NCI-H2171 (cell line): ENCODE results near the gene NAPSA.
A peak's percentile ranks its signal among the peaks of the same experiment; 100 is the strongest.
"Not testable (repeated sequence)": the region's sequence is repeated elsewhere in the genome, so short reads cannot be mapped to it uniquely, and the experiment has no call there.

Experiments
- DNase-seq: peaks from one replicate; lab custom pipeline; 2025; lab: John Stamatoyannopoulos, UW

The NAPSA gene

DNA sequence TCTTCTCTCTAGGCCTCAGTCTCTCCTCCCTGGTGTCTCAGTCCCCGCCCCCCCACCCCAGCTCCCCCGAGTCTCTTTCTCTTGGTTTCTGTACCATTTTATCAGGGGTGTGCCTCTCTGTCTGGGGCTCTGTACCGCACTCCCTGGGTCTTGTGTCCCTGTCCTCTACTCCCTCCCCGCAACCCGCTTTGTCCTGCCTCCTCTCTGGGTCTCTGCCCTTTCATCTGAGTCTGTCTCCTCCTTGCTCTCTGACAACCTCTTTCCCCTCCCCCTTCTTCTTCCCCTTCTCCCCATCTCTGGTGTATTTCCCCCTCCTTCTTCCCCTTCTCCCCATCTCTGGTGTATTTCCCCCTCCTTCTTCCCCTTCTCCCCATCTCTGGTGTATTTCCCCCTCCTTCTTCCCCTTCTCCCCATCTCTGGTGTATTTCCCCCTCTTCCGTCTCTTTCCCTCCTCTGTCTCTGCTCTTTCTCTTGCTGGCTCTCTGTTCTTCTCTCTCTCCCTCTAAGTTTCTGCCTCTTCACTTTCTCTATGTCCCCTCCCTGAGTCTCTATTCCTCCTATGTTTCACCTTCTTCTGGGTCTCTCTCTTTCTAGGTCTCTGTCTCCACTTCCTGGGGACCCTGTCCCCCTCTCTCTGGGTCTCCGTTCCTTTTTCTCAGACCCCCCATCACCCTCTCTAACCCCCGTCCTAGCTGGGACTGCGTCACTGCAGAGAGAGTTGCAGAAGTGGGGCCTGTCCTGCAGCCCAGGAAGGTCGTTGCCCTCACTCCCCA lies 34.0 kb downstream of the NAPSA start:
- DNase-seq = no peak

DNA sequence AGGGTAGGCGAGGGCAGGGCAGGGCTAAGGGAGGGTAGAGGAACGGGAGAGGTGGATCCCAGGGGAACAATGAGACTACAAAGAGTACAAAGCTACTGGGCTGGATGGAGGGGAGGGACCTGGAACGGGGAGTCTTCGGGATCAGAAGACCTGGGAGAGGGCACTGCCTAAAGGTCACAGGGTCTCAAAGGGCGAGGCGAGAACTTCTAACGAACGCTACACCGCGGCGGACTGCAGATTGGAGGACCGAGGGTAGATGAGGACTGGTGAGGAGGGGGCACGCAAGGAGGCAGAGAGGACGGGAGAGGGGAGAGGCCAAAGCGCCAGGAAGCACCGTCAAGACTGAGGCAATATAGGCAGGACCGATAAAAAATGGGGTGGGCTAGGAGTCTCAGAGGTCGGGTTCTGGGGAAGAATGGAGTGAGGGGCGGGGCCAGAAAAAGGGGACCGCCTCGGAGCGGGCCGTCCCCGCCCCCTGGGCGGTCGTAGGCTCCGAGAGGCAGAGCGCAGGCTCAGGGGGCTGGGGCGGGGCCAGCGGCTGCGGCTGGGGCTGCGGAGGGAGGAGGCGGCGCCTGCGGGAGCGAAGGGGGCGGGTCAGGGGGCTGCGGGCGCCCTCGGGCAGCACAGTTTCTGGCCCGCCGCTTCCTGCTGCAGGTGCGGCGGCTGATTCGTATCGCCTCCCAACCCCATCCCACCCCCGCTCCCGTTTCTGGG lies 34.9 kb downstream of the NAPSA start:
- peak; percentile 91 for DNase-seq

DNA sequence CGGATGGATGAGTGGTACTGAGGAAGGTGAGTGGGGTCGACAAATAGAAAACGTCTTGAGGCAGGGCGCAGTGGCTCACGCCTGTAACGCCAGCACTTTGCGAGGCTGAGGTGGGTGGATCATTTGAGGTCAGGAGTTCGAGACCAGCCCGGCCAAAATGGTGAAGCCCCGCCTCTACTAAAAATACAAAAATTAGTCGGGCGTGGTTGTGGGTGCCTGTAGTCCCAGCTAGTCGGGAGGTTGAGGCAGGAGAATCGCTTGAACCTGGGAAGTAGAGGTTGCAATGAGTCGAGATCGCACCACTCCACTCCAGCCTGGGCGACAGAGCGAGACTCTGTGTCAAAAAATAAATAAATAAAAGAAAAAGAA lies 35.5 kb downstream of the NAPSA start:
- DNase-seq = not testable (repeated sequence)

DNA sequence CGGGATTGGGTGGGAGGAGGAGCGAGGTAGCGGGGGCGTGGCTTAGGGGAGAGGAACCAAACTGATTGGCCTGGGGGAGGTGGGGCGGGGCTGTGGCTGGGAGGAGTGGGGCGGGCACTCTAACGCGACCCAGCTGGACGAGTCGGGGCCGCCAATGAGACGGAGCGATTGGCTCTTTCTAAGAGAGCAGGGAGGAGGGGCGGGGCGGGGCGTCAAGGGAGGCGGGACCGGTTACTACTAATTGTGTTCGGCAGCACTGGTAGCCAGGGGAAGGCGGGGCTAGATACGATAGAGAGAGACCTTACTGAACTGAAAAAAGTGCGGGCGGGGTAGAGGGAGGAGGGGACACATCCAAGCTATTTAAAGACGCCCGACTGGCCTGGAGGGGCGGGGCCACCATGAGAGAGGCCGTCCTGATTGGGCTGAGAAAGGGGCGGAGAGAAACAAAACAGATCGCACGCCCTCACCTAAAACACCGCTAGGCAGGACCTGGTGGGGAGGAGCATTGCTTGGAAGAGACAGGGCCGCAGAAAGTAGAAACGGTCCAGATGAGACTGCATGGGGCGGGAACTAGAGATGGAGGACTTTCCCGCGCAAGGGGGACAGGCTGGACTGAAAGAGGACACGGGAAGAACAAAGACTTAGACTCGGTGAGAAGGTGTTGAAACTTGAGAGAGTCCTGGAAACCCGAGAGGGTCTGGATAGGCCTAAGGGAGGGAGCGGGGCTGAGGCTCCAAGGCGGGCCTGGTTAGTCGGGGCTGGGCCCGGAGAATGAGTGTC lies 36.1 kb downstream of the NAPSA start, which contains the start of gene KCNC3:
TSS of gene KCNC3 (minus strand) at position 232 of the 780 bp plus-strand sequence. CDS start 295 bp downstream, outside the sequence.
- DNase-seq = peak; percentile 99

DNA sequence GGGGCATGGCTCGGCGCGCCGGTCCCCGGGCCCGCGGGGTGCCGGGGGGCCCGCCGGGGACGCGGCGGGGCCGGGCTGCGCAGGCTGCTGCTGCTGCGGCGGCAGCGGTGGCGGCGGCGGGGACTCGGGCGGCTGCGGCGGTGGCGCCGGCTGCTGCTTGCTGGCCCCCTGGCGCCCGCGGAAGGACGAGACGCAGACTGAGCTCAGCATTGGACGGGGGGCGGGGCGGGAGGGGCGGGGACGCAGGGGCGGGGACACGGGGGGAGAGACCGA lies 36.6 kb downstream of the NAPSA start:
- DNase-seq = no peak

DNA sequence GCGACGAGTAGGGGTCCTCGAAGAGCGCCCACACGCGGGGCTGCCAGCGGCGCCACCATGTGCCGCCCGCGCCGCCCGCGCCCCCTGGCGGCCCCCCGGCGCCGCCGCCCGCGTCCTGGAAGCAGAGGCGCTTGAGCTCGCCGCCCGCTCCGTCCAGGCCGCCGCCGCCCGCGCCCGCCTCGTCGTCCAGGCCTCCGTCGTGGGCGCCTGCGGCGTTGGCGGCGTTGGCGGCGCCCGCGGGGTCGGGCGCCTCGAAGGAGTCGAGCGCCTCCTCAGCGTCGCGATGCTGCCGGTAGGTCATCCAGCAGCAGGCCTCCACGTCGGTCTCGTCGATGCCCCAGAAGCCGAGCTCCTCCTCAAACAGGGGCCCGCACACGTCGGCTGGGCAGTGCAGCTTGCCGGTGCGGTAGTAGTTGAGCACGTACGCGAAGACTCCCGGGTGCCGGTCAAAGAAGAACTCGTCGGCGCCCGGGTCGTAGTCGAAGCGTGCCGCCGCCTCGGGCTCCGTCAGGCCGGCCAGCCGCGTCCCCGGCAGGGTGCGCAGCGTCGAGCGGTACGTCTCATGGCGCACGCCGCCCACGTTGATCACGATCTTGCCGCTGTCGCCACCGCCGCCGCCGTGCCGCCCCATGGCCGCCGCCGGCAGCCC lies 37.1 kb downstream of the NAPSA start:
- DNase-seq = peak; percentile 48

DNA sequence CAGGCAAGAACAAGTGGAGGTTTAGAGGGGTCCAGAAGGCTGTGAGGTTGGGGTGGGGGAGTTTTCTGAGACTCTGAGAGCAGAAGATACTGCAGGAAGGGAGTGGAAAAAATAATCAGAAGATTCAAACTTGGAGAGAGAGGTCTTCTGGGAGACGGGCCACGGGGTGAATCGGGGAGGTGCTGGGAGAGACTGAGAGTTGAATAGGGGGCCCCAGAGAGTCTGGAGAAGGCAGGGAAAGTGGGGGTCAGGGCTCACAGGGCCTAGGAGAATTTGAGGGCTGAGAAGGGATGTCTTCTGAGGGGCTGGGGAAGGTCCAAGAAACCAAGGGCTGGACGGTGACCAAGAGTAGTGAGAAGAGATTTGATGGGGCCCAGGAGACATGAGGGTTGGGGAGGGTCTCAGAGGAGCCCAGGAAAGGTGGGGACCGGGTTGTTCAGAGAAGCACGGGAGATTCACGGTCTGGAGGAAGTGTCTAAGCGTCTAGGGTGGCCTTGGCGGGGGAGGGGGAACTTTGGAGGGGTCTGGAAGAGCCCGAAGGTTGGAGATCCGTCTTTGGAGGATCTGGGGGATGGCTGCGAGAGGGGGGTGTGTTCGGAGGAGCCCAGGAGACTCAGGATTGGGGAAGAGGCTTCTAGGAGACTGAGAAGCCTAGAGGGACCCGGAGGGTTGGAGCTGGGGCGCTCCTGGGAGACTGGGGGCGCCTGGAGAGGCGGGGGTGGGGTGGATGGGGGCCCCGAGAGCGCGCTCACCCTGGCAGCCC lies 37.8 kb downstream of the NAPSA start:
- DNase-seq = no peak

DNA sequence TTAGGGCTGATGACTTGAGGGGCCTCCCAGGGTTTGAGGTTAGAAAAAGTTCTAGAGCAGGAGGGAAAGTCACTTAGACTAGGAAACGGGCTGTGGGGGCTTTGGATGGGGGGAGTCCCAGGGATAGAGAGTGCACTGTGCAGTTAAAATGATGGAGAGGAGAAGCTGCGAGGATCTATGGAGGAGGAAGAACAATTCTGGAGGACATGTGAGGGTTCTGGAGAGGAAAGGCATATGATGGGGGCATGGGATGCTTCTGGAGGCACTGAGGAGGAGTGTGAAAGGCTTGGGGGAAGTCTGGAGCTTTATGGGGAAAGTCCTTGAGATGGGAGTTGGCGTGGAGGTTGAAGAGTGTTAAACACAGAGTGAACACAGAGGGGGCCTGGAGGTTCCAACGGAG lies 38.4 kb downstream of the NAPSA start:
- DNase-seq = no peak

DNA sequence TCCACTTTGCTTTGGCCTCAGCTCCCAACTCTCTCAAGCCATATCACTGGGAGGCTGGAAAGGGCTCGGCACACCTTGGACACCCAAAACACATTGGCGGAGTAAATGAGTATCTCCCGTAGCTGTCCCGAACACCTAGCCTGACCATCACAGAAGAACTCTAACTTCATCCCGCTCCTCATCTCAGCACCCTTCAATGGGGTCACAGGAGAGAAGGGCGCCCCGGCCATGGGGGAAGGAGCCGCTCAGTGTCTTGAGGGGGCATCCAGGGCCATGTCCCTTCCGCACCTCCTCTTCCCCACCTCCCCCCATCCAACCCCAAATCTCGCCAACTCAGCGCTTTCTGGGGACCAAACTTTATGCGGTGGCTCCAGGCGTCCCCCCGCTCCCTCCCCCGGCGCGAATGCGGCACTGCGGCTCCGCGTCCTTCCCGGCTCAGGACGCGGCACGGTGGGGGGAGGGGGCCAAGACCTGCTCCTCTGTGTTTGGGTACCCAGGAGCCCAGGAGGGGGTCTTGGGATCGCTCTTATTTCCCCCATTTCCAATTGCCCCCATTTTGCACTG lies 39.3 kb downstream of the NAPSA start:
- no peak for DNase-seq

DNA sequence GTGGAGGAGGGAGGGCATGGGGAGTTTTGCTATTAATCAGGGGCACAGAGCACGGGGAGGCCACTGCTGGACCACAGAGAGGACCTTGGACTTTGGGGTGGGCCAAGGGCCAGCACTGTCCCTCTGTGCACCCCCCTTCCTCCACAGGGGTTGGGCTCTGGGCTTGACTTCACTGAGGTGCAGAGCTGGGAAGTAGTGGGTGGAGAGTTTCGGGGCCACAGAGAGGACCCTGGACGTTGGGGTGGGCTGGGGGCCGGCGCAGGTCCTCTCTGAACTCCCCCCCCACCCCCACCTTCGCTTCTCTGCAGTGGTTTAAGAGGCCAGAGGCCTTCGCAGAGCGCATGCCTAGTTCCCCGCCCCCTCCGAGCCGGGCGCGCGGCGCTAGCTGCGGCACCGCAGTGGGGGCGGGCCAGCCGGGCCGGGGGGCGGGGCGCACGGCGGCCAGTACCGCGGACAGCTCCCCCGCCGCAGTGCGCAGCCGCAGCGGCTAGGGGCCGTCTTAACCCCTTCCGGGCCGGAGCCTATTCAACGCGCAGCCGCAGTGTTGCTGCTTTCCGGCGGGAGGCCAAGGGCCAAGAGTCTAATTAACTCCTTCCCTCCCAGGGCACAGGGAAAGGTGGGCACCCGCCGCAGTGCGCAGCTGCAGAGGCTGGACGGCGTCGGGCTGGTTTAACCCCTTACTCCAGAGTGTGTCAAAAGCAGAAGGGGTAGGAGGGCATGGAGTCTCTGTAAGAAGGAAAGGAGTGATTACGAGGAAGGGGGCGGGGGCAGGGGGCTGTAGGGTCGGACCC lies 39.9 kb downstream of the NAPSA start:
- peak; percentile 93 for DNase-seq

DNA sequence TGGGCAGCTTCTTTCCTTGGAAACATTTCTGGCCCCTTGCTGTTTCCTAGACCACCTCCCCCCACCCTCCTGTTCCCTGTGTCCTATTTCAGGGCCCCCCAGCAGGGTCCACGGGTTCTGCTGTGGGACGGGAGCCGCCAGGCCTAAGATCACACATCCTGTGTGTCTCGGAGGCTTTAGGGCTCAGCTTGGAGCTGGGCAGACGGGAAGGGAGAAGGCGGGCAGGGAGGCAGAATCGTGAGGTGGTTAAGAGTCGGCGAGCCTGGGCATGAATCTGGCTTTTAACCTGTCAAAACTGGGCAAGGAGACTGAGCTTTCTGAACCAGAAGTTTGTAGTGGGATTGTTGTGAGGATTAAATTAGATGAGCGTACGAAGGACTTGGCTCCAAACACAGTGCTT lies 41.1 kb downstream of the NAPSA start:
- DNase-seq = peak; percentile 12

DNA sequence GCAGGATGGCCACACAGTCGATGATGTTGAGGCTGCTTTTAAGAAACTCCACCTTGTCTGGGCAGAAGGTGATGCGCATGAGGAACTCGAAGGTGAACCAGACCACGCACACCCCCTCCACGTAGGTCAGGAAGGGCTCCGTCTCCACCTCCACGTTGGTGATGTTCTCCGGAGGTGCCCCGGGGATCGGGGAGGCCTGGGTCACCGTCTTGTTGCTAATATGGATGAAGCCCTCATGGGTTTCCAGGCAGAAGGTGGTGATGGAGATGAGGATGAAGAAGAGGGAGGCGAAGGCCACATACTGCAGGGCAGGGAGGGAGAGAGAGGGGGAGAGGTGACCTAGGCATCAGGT lies 41.7 kb downstream of the NAPSA start:
- DNase-seq = no peak

DNA sequence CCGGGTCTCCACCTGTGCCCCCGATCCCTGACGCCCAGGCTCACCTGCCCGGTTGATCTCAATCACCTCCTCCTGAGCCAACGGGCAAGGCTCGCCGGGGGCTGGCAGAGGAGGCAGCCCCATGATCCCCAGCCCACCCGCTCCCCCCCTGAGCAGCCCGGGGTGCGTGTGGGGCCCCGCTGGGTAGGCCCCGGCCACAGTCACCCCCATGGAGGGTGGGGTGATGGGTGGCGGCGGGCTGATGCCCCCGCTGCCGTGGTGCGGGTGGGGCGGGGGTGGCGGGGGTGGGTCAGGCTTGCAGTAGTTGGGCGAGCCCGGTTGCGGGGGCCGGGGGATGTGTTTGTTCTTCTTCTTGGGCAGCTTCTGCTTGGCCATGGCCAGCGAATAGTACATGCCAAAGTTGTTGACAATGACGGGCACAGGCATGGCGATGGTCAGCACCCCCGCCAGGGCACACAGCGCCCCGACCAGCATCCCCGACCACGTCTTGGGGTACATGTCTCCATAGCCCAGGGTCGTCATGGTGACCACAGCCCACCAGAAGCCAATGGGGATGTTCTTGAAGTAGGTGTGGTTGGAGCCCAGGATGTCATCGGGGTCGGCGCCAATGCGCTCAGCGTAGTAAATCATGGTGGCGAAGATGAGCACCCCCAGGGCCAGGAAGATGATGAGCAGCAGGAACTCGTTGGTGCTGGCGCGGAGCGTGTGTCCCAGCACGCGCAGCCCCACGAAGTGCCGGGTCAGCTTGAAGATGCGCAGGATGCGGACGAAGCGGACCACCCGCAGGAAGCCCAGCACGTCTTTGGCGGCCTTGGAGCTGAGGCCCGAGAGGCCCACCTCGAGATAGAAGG lies 42.3 kb downstream of the NAPSA start:
- DNase-seq = no peak

DNA sequence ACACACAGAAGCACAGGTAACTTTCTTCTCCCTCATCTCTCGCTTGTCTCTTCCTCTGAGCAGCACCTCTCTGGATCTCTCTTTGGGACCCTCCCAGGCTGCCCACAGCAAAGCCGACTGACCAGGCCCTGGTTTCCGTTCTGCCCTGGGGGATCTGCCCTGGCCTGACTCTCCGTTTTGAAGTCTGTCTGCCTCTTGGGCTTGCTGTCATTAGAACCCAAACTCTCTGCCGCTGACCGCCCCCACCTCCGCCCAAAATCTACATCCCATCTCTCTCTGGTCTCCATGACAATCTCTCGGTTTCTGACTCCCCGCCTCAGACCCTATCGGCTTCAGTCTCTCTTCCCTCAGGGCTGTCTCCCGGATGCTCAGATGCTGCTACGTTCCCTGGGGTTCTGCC lies 43.2 kb downstream of the NAPSA start:
- DNase-seq = no peak

DNA sequence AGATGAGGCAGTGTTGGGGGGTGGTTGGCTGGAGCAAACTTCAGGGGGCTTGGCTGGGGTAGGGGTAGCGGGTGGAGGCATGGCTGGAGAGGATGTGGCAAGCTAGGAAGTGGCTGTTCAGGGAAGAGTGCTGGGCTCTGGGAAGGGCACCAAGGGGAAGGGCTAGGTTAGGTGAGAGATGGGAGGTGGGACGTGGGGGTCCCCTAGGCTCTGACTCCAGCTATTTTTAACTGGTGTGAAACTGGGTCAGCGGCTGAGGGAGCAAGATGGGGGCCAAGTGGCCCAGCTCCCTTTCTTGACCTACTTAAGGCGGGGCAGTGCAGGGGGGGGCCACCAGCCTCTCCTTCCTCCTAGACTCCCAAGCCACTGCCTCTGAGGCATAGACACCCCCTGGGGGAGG lies 43.6 kb downstream of the NAPSA start:
- no peak for DNase-seq

DNA sequence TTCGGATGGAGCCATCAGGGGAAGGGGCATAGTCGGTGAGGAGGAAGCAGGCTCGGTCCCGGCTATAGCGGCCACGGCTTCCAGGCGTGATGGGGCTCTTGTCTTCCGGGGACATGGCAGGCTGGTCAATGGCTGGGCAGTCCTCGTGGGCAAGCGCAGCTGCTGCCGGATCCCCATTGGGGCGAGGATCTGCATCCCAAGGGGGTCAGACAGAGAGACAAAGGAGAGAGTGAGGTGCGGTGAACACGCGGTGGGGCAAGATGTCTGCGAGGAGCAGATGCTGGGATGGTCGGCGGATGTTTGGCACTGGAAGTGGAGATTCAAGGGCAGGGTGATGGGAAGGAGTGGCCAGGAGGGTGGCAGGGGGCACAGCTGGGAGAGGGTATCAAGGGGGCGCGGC lies 44.8 kb downstream of the NAPSA start:
- DNase-seq = no peak

DNA sequence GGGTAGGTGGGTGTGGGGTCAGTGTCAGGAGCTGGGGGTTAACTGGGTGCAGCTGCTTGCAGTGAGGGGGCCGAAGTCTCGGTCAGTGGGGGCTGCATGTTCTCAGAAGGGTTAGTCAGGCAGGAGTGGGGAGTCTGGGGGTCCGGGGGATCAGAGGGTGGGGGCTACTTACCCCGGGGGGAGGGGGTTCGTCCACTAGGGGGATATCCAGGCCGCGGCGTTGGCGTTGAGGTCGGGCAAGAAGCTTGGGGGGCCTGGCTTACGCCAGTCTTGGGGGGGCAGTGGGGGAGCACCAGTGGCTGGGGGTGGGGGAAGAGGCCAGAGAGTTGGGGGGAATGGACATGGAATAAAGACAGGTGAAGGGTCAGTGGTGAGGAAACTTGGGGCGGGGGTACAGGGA lies 45.4 kb downstream of the NAPSA start:
- DNase-seq = no peak

DNA sequence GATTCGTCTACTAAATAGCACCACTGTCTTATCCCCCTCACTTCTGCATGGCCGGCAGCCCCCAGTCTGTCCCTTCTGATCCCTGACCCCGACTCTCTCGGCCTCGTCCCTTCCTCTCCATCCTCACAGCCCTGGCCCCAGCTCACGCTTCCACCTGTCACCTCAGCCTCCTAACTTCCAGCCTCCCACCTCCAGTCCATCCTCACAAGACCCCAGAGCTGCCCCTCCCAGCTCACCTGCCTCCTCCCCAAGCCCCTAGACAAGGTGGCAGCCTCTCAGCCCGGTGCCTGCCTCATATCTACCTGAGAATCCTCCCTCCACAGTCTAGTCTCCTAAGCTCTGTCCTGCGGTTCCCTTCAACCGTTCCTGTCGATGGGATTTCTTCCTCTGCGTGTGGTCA lies 46.3 kb downstream of the NAPSA start:
- DNase-seq = no peak

DNA sequence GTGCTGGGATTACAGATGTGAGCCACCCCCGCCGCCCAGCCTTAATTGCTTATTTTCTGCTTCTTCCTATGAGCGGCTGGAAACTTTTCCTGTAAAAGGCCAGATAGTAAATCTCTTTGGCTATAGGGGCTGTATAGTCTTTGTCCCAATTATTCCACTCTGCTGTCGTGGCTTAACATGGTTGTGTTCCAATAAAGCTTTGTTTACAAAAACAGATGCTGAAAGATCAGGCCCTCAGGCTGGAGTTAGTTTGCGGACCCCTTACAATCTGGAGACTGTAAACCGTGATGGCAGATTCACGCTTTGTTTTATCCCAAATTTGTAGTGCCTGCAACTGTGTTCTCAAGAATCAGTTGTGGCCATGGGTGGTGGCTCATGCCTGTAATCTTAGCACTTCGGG lies 47.0 kb downstream of the NAPSA start:
- no peak for DNase-seq

DNA sequence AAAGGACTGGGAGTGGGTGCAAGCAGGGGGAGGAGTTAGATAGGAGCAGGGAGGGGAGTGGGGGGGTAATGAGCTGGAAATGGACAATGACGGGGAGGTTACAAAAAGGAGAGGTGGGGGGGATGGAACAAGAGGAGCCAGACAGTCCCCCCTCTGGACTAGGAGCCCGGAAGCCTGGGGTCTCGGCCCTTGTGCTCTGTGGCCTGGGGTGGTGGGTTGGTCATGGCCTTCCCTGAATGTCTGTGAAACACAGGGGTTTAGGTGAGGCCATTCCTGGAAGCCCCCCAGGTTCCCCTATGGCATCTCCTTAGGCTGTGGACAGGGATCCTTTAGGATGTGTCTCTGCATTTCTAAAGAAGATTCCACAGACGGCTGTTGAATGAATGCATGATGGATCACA lies 48.3 kb downstream of the NAPSA start:
- DNase-seq = no peak
